ENCODE results near the gene PTGFRN.

DNA sequence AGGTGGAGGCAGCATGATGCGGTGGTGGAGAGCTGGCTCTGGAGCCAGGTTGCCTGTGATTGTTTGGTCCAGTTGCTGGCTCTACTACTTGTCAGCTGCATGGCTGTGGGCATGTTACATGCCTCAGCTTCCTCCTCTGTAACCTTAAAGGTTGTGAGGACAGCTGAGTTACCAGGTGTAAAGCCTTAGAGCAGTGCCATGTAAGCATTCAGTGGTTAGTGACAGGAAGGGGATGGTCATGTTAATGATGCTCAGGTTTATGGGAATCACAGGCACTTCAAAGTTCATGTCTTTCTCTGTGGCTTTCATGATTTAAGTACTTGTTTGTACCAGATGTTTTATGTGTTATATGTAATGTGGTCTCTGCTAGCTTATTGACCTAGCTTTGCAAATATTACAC lies 32.6 kb downstream of the PTGFRN start:
- TF ChIP-seq, protein P1, sequence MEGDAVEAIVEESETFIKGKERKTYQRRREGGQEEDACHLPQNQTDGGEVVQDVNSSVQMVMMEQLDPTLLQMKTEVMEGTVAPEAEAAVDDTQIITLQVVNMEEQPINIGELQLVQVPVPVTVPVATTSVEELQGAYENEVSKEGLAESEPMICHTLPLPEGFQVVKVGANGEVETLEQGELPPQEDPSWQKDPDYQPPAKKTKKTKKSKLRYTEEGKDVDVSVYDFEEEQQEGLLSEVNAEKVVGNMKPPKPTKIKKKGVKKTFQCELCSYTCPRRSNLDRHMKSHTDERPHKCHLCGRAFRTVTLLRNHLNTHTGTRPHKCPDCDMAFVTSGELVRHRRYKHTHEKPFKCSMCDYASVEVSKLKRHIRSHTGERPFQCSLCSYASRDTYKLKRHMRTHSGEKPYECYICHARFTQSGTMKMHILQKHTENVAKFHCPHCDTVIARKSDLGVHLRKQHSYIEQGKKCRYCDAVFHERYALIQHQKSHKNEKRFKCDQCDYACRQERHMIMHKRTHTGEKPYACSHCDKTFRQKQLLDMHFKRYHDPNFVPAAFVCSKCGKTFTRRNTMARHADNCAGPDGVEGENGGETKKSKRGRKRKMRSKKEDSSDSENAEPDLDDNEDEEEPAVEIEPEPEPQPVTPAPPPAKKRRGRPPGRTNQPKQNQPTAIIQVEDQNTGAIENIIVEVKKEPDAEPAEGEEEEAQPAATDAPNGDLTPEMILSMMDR (conservative IDR thresholded peaks at IDR 0.05; ENCODE audit: low read depth in 2 of 2): no peak
- TF ChIP-seq CREB1 (CRISPR knock-in tag; IDR thresholded peaks at IDR 0.05; ENCODE audit: low read depth): no peak
- TF ChIP-seq POLR2AphosphoS5 (IDR thresholded peaks at IDR 0.05; ENCODE audit: low read depth): no peak
- TF ChIP-seq EZH2 (IDR thresholded peaks at IDR 0.05; ENCODE audit: low read depth, unreplicated experiment): no peak
- TF ChIP-seq, protein P2, sequence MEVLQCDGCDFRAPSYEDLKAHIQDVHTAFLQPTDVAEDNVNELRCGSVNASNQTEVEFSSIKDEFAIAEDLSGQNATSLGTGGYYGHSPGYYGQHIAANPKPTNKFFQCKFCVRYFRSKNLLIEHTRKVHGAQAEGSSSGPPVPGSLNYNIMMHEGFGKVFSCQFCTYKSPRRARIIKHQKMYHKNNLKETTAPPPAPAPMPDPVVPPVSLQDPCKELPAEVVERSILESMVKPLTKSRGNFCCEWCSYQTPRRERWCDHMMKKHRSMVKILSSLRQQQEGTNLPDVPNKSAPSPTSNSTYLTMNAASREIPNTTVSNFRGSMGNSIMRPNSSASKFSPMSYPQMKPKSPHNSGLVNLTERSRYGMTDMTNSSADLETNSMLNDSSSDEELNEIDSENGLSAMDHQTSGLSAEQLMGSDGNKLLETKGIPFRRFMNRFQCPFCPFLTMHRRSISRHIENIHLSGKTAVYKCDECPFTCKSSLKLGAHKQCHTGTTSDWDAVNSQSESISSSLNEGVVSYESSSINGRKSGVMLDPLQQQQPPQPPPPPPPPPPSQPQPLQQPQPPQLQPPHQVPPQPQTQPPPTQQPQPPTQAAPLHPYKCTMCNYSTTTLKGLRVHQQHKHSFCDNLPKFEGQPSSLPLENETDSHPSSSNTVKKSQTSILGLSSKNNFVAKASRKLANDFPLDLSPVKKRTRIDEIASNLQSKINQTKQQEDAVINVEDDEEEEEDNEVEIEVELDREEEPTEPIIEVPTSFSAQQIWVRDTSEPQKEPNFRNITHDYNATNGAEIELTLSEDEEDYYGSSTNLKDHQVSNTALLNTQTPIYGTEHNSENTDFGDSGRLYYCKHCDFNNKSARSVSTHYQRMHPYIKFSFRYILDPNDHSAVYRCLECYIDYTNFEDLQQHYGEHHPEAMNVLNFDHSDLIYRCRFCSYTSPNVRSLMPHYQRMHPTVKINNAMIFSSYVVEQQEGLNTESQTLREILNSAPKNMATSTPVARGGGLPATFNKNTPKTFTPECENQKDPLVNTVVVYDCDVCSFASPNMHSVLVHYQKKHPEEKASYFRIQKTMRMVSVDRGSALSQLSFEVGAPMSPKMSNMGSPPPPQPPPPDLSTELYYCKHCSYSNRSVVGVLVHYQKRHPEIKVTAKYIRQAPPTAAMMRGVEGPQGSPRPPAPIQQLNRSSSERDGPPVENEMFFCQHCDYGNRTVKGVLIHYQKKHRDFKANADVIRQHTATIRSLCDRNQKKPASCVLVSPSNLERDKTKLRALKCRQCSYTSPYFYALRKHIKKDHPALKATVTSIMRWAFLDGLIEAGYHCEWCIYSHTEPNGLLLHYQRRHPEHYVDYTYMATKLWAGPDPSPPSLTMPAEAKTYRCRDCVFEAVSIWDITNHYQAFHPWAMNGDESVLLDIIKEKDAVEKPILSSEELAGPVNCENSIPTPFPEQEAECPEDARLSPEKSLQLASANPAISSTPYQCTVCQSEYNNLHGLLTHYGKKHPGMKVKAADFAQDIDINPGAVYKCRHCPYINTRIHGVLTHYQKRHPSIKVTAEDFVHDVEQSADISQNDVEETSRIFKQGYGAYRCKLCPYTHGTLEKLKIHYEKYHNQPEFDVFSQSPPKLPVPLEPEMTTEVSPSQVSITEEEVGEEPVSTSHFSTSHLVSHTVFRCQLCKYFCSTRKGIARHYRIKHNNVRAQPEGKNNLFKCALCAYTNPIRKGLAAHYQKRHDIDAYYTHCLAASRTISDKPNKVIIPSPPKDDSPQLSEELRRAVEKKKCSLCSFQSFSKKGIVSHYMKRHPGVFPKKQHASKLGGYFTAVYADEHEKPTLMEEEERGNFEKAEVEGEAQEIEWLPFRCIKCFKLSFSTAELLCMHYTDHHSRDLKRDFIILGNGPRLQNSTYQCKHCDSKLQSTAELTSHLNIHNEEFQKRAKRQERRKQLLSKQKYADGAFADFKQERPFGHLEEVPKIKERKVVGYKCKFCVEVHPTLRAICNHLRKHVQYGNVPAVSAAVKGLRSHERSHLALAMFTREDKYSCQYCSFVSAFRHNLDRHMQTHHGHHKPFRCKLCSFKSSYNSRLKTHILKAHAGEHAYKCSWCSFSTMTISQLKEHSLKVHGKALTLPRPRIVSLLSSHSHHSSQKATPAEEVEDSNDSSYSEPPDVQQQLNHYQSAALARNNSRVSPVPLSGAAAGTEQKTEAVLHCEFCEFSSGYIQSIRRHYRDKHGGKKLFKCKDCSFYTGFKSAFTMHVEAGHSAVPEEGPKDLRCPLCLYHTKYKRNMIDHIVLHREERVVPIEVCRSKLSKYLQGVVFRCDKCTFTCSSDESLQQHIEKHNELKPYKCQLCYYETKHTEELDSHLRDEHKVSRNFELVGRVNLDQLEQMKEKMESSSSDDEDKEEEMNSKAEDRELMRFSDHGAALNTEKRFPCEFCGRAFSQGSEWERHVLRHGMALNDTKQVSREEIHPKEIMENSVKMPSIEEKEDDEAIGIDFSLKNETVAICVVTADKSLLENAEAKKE (CRISPR knock-in tag; IDR thresholded peaks at IDR 0.05): no peak
- TF ChIP-seq JUNB (IDR thresholded peaks at IDR 0.05; ENCODE audit: unreplicated experiment): no peak
- TF ChIP-seq, protein P3, sequence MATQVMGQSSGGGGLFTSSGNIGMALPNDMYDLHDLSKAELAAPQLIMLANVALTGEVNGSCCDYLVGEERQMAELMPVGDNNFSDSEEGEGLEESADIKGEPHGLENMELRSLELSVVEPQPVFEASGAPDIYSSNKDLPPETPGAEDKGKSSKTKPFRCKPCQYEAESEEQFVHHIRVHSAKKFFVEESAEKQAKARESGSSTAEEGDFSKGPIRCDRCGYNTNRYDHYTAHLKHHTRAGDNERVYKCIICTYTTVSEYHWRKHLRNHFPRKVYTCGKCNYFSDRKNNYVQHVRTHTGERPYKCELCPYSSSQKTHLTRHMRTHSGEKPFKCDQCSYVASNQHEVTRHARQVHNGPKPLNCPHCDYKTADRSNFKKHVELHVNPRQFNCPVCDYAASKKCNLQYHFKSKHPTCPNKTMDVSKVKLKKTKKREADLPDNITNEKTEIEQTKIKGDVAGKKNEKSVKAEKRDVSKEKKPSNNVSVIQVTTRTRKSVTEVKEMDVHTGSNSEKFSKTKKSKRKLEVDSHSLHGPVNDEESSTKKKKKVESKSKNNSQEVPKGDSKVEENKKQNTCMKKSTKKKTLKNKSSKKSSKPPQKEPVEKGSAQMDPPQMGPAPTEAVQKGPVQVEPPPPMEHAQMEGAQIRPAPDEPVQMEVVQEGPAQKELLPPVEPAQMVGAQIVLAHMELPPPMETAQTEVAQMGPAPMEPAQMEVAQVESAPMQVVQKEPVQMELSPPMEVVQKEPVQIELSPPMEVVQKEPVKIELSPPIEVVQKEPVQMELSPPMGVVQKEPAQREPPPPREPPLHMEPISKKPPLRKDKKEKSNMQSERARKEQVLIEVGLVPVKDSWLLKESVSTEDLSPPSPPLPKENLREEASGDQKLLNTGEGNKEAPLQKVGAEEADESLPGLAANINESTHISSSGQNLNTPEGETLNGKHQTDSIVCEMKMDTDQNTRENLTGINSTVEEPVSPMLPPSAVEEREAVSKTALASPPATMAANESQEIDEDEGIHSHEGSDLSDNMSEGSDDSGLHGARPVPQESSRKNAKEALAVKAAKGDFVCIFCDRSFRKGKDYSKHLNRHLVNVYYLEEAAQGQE (IDR thresholded peaks at IDR 0.05; ENCODE audit: unreplicated experiment): no peak
- no peak for TF ChIP-seq EZH2phosphoT487 (IDR thresholded peaks at IDR 0.05; ENCODE audit: unreplicated experiment)
- TF ChIP-seq, protein P4, sequence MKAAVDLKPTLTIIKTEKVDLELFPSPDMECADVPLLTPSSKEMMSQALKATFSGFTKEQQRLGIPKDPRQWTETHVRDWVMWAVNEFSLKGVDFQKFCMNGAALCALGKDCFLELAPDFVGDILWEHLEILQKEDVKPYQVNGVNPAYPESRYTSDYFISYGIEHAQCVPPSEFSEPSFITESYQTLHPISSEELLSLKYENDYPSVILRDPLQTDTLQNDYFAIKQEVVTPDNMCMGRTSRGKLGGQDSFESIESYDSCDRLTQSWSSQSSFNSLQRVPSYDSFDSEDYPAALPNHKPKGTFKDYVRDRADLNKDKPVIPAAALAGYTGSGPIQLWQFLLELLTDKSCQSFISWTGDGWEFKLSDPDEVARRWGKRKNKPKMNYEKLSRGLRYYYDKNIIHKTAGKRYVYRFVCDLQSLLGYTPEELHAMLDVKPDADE (IDR thresholded peaks at IDR 0.05): no peak
- no peak for TF ChIP-seq NANOG (IDR thresholded peaks at IDR 0.05; ENCODE audit: borderline replicate concordance)
- no peak for TF ChIP-seq ZNF331 (CRISPR knock-in tag; IDR thresholded peaks at IDR 0.05; ENCODE audit: low read depth)
